ENCODE data around the gene CNPY1. TPM values are rescaled to one million over a fixed set of nuclear protein-coding genes. Genes with fewer than 3 reads are reported as not detected.

Gene CNPY1
- total and polyA plus RNA-seq, 9 of the 15 experiments (the other 6 are each of a cell fraction or from before 2014, with no cell fraction given) = not detected

DNA sequence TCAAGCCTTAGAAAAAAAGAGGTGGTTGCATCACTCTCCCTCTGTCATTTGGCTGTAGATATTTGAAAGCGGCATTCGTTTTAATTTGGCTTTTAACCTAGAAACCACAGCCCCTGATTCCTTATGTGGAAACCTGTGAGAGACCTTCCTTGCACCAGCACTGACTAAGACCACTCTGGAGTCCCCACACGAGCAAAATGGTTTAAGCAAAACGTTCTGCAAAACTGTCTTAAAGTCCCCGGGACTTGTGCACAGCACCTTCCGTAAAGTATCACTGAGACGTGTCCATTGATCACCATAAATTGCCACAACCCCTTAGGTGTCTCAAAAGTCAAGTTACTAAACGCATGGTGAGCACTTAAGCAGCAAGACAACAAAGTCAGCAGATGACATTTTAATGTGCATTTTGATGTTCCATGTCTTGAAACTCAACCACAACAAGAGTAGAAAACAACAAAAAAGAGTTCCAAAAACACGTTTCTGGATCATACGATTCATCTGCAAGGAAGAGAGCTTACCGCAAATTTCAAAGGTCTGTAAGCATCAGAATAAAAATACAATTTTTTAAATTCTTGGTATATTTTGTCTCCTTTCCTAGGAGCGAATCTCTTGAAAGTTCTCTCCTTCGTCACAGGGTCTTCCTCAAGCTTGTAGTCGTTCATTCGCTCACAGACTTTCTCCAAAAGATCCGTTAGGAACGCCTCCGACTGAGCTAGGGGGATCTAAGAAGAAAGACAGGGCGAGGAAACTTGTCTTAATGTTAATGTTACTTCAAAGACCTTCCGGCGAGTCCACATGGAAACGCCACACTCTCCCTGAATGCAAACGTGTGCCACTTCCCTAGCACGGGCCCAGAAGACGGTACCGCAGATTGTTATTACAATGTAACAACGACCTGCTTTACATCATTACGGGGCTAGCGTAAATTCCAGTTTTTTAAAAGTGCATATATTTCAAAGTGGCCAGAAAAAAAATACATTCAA, 37.7 kb downstream of the CNPY1 start (continued):
- TF ChIP-seq, protein P1, sequence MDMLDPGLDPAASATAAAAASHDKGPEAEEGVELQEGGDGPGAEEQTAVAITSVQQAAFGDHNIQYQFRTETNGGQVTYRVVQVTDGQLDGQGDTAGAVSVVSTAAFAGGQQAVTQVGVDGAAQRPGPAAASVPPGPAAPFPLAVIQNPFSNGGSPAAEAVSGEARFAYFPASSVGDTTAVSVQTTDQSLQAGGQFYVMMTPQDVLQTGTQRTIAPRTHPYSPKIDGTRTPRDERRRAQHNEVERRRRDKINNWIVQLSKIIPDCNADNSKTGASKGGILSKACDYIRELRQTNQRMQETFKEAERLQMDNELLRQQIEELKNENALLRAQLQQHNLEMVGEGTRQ (CRISPR knock-in tag; IDR thresholded peaks at IDR 0.05) = no peak

- peaks cover 42 to 47% of the 10 kb centered on the region in 2 experiments for H3K27me3 ChIP-seq (ENCODE audit: control insufficient read depth in 2 of 2, insufficient read depth in 2 of 2, low read length in 2 of 2)
- in situ Hi-C loops (cut with MboI) (no loop called here), intact Hi-C loops (cut with micrococcal nuclease) (no loop called here)
- CTCF ChIA-PET (ENCODE audit: low intra/inter-chr PET ratio) = no interaction called here
- H3K4me1 ChIP-seq (replicated peaks in 1 of 2; ENCODE audit: control insufficient read depth in 2 of 2, insufficient read depth in 2 of 2, low read length in 2 of 2) = peaks cover 0 to 7% of the 10 kb centered on the region in 2 experiments; a peak in 1 of 5 replicates
- no peak overlapping the region for H3K4me3 ChIP-seq
- TF ChIP-seq ADNP (tag; IDR thresholded peaks at IDR 0.05) (no peak), ZNF224 (CRISPR knock-in tag; IDR thresholded peaks at IDR 0.05) (no peak), NCOA2 (IDR thresholded peaks at IDR 0.05; ENCODE audit: partially characterized antibody in 2 of 2) (no peak), JUNB (CRISPR knock-in tag; conservative IDR thresholded peaks at IDR 0.05) (no peak), DDX20 (tag; IDR thresholded peaks at IDR 0.05; ENCODE audit: low read depth) (no peak), AFF1 (IDR thresholded peaks at IDR 0.05; ENCODE audit: low read depth in 1 of 2, partially characterized antibody in 2 of 2) (no peak), FOXP1 (CRISPR knock-in tag; IDR thresholded peaks at IDR 0.05) (no peak), HDGF (IDR thresholded peaks at IDR 0.05) (no peak)
- TF ChIP-seq, protein P1 (CRISPR knock-in tag; IDR thresholded peaks at IDR 0.05) = no peak
- no peaks in the 10 kb centered on the region for H3K36me3 ChIP-seq (ENCODE audit: control insufficient read depth, insufficient read depth, low read length)
- no peaks in the 10 kb centered on the region for H3K9me1 ChIP-seq (ENCODE audit: control insufficient read depth, insufficient read depth, low read length)
- H2AFZ ChIP-seq (ENCODE audit: low read depth, low read length) = no peak overlapping the region
- H3K4me2 ChIP-seq (ENCODE audit: insufficient read depth, low read length) = no peak overlapping the region
- 0 out of 2 replicates have a peak, but pooled peaks cover 3% of the 10 kb centered on the region for H4K20me1 ChIP-seq (replicated peaks; ENCODE audit: control insufficient read depth, insufficient read depth, low read length)
- H3K27ac ChIP-seq (ENCODE audit: extremely low read depth, low read depth, low read length) = no peak overlapping the region
- 1% methylated on average over 4 of the region's 4 CpGs for WGBS (ENCODE audit: insufficient coverage, low coverage, missing lambda C conversion rate)
- no peaks in the 10 kb centered on the region for H3K9me3 ChIP-seq (replicated peaks; ENCODE audit: control insufficient read depth, insufficient read depth, low read depth, low read length)
- FAIRE-seq = no peak
- no peak for DNase-seq (ENCODE audit: extremely low read depth in 1 of 4, low spot score in 3 of 4)
- no peak for ATAC-seq
- H3K79me2 ChIP-seq (ENCODE audit: control insufficient read depth, insufficient read depth, low read length) = no peaks in the 10 kb centered on the region
- POLR2A ChIA-PET = no interaction called here
- no TSS peak for BruUV-seq (replicated peaks)
- H3K9ac ChIP-seq (ENCODE audit: insufficient read depth in 1 of 2, low read depth in 2 of 2, low read length in 2 of 2) = no peak overlapping the region
Observed at GRCh38 chr7:155507576-155507975, 38.8 kb downstream of the CNPY1 start.

All from K562 (cell line).